ENCODE results near the gene KREMEN2.
"Not testable (repeated sequence)": the region's sequence is repeated elsewhere in the genome, so short reads cannot be mapped to it uniquely, and the experiment has no call there.

Gene KREMEN2

GRCh38 chr16:2942045-2942444, 22.0 kb upstream of the KREMEN2 start:
- no peak for DNase-seq

DNA sequence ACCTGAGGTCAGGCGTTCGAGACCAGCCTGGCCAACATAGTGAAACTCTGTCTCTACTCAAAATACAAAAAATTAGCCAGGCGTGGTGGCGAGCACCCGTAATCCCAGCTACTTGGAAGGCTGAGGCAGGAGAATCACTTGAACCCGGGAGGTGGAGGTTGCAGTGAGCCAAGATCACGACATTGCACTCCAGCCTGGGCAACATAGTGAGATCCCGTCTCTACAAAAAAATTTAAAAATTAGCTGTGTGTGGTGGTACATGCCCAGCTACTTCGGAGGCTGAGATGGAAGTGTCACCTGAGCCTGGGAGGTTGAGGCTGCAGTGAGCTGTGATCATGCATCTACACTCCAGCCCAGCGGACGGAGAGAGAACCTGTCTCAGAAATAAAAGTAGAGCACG, 20.4 kb upstream of the KREMEN2 start:
- not testable (repeated sequence) for DNase-seq

DNA sequence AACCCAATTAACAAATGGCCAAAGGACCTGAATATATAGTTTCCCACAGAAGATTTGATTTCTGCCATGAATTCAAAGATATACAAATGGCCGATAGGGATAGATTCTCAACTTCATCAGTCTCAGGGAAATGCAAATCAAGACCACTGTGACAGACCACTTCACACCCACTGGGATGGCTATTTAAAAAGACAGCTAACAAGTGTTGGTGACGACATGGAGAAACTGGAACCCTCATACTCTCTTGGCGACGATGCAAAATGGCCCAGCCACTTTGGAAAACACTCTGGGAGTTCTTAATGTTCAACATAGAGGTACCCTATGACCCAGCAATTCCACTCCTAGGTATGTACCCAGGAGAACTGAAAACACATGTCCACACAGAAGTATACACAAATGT, 17.4 kb upstream of the KREMEN2 start:
- no peak for DNase-seq

DNA sequence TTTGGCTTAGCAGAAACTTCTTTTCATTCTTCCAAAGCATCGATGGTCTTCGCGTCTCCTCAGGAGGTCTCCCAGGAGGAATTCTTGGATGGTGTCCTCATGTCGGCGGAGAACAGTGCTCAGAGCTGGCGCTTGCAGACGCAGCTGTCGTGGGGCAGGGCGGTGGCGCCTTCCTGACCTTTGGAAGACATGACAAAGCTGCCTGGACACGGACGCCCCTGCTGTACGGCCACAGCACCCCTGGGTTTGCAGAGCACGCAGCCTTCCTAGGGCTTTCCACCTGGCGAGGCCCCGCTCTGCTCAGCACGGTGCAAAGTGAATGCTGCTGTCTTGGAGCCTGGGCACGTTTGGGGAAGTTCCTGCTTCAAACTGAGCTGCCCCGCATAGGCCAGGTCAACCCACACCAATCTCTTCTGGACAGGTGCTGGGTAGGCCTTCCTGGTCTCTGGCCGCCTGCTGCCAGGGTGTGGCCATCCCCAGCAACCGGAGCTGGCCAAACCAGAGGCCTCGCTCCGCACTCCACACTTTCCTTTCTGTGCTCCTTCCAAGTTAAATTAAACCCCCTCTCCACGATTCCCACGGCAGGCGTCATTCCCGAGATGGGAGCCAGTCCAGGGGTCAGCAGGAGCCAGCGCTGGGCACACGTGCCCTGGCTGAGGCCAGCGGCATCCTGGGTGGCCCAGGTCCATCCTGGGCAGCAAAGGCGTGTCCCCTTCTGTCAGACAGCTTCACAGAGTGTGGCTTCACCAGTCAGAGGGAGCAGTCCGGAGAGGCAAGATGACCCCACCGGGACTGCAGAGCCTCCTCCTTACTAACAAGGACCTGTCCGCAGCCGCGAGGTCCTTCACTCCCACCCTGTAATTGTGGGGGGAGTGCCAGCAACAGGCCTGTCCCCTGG, 15.0 kb upstream of the KREMEN2 start:
- DNase-seq, result no peak

GRCh38 chr16:2949705-2950352, 14.2 kb upstream of the KREMEN2 start:
- no peak for DNase-seq

DNA sequence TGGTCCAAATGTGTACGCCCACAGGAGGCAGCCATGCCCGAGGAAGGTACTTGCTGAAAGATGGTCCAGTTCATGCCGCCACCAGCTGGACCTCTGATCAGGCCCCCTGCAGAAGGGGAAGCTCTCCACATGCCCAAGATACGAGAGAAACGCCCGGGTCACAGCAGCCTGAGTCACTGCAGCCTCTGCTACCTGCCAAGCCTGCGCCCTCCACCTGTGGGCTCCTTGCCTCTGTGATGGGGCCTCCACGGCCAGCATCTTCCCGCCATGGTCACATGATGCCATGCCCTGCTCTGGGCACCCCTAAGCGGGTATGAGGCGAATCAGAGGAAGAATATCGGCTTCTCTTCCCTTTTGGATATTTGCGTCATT, 13.7 kb upstream of the KREMEN2 start:
- DNase-seq, result no peak

DNA sequence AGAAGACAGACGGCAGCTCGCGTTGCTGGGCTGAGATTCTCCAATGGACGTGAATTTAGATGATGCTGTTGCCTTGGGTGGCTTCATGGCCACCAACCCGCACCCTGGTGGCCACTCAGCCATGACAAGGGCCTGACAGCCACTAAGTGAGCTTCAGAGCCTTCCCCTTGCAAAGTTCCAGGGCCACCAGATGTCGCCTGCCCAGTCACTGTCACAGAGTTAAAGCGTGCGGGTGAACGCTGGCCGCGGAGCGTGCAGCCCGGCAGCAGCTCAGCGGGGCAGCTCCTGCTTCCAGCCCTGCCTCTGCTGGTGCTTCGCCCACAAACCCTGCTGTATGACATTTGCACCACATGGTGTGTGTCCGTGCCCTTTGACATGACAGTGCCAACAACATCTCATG, 13.3 kb upstream of the KREMEN2 start:
- no peak for DNase-seq

GRCh38 chr16:2952679-2953078, 11.4 kb upstream of the KREMEN2 start:
- no peak for DNase-seq

DNA sequence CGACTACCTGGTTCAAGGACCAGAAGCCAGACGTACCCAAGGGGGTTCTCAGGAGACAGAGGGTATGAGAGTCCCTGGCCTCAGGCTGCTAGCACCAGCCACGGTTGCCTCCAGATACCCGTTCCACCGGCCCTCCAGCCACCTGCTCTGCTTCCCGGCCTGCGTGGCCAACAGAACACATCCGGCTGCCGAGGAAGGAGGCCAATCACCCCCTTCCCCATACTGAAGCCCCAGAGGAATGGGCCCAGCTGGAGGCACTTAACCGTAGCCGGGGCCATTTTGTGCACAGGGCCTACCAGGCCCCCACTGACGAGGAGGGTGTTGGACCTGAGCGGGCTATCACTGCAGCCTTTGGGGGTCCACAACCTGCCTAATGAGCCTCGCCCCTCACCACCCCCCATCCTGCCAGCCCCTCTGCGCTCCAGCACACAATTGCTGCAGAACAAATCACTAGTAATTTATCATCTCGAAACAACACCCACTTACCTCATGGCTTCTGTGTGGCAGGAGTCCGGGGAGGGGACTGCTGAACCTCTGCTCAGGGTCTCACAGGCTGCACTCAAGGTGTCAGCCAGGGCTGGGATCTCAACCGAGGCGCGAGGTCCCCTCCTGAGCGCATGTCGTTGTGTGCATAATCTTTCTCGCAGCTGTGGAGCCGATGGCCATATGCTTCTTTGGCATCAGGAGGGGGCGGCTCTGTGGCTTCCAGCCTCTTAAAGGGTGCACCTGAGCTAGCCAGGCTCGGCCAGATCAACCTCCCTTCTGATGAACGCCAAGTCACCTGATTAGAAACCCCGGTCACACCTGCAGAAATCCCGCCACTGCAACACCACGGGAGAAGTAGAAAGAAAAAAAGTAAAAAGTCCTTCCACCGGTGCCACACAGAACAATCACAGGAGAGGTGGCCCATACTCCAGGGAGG, 10.1 kb upstream of the KREMEN2 start:
- no peak for DNase-seq

DNA sequence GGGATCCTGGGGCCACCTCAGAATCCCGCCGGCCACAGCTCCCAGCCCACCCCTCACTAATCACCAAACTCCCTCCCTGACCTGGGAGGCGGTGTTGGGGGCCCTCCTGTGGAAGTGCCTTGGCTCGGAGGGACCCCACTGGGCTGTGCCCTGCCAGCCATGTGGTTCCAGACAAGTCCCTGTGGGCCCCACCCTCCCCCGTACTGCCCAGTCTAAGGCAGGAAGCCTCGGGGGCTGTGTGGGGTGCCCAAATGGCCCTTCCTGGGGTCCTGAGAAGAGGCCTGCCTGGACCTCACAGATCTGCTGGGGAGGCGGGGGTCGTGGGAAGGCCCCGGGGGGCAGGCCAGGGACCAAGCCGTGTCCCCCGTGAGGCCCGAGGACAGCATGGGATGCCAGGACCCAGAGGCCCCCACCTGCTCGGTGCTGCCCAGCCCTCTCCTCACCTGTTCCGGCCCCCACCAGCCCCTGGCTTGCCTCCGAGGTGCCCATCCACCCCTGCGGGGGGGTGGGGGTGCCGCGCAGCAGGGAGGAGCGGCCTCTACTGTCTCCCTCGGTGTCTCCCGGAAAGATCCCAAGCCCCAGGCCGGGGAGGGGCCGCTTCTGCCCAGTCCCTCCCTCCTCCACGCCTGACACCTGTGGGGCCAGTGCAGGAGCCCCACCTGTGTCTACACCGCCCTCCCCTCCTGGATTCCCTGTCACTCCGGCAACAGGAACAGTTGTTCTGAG, 9.3 kb upstream of the KREMEN2 start:
- DNase-seq, result no peak

DNA sequence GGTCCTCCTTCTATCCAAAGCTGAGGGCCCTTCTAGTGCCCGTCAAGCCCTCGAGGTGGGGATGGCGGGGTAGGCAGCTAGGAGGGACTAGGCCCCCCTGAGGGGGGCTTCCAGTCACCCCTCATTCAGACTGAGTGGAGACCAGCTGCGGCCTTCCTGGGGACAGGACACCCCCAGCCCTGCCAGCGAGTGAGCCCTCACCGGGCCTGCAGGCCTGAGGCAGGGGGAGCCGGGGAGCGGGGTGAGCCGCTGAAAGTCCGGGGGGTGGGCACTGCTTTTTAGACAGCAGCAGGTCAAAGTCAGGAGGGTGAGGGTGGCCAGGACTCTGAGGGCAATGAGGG, 8.7 kb upstream of the KREMEN2 start:
- no peak for DNase-seq

DNA sequence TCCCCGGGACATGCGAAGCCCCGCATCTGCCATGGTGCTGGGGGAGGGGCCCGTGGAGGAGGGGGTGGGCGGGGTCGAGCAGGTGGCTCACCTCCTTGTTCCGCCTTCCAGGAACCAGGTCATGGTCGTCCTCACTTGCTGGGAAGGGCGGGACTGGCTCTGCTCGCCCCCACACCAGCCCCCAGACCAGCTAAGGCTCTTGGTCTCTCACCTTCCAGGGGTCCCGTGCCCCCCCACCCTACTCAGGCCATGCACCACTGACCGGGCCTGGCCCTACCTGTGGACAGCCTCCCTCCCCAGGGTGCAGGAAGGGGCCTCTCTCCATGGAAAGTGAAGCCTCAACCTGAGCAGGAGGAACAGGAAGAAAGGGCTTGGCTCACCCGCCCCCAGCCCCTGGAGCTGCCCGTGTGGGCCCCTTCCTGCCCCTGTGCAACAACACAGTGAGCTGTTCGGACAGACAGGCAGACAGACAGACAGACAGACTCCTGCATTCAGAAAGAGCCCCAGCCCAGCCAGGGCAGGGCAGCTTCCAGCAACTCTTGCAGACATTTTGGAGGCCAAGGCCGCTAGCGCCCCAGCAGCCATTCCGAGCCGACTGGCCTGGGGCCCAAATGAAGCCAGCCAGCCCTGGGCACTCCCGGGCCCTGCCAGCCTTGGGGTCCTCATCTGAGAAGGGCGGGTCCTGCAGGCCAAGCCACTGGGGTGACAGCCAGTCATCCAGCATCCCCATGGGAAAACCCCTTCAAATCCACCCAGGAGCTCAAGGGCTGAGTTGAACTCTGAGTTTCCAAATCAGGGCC, 8.1 kb upstream of the KREMEN2 start:
- DNase-seq, result no peak

DNA sequence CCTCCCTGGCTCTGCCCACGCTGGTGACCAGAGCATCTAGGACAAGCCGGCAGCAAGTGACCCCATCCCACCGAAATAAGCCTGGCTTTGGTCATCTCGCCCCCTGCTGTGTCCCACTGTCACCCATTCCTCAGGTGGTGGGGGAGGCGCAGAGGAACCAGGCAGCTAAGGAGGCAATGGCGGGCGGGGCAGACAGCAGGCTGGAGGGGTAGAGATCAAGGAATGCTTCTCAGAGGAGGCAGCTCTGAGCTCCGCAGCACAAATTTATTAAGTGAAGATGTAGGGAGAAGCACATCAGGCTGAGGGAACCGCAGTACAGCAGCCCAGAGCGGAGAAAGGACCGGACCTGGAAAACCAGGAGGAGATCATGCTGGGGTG, 7.5 kb upstream of the KREMEN2 start:
- no peak for DNase-seq

GRCh38 chr16:2959206-2959605, 4.9 kb upstream of the KREMEN2 start:
- no peak for DNase-seq

- DNase-seq, result no peak
Observed at GRCh38 chr16:2960183-2961010, 3.7 kb upstream of the KREMEN2 start.

DNA sequence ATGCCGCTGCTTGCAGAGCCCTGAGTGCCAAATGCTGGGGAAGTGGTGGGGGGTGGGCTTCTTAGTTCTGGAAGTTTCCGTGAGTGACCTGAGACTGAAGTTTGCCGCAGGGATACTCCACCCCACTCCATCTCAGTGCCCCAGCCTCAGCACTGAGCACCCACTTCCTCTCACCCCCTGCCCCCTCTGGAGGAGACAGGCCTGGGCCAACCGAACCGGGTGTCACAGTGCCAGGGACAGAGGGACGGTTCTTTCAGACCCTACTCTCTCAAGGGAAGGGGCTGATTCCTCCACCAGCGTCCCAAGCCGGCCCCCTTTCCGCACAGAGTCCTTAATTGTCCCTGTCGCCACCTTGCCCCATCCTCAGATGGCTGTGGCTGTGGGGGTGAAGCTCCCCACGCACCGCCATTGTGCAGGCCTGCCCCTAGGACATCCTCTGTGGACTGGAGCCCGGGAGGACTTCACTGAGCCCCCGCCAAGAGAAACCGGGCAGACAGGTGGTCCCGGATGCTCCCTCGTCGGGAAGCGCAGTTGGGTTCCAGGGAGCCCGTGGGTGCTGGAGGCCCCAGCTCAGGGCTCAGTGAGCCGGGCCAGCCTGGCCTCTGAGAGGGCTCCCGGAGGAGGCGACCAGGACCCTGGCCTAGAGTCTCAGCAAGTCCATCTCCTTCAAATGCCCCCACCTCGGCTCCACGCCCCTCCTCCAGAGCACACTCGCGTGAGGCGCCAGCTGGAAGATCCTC, 1.6 kb upstream of the KREMEN2 start:
- no peak for DNase-seq

DNA sequence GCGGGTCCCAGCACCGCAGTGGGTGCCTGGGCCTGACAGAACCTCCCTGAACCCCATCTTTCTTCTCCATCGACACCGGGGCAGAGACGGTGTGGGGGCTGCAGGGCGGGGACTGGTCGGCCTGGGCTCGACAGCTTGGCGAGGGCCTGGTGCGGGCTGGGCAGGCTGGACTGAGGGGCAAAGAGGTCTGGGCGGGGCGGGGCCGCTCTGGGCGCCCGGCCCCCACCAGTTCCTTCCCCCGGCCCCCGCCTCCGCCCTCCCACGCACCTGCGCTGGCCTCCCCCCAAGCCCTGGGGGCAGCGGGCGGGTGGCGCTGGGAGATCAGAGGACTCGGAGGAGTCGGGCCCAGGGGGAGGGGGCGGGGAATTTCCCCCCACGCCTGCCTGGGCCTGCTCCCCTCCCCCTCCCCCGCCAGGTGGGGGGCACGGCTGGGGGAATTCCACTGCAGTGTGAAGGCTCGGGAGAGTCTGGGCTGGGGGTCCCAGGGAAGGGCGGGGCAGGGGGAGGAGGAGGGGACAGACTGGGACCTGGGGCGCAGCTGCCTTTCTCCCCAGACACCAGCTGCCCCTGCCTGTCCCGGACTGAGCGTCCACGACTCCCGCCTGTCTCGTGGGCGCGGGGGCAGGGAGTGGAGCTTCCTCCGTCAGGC, 877 bp upstream of the KREMEN2 start:
- no peak for DNase-seq

GRCh38 chr16:2964475-2965336, 631 bp downstream of the KREMEN2 start:
- DNase-seq, result no peak
